Neuronal stem cell (in vitro differentiated cells): ENCODE measurements around the gene FAM241B.
A peak's percentile ranks its signal among the peaks of the same experiment; 100 is the strongest.

Experiments used
- DNase-seq: peaks from one replicate; pipeline ENCODE4 v3.0.0-alpha.2; 2013; ENCODE audit warnings: low spot score
- H2AFZ ChIP-seq: one replicate; pipeline ENCODE4 v1.6.1; 2013; ENCODE audit warnings: mild to moderate bottlenecking, low read length, inconsistent platforms
- H2AK5ac ChIP-seq: 2 replicates; pipeline ENCODE4 v1.6.1; 2013; ENCODE audit warnings: low read depth, mild to moderate bottlenecking, inconsistent platforms, low read length, moderate library complexity, mixed read lengths
- H2BK120ac ChIP-seq: 2 replicates; pipeline ENCODE4 v1.6.1; 2013; ENCODE audit warnings: low read depth, mild to moderate bottlenecking, inconsistent platforms, low read length, moderate library complexity, mixed read lengths
- H2BK12ac ChIP-seq: one replicate; pipeline ENCODE4 v1.6.1; 2013; ENCODE audit warnings: low read length, inconsistent platforms
- H2BK15ac ChIP-seq: 2 replicates; pipeline ENCODE4 v1.6.1; 2013; ENCODE audit warnings: mild to moderate bottlenecking, low read length, inconsistent platforms, mixed read lengths
- H2BK5ac ChIP-seq: one replicate; pipeline ENCODE4 v1.6.1; 2013; ENCODE audit warnings: inconsistent platforms, mild to moderate bottlenecking, low read length, moderate library complexity
- H3K14ac ChIP-seq: one replicate; pipeline ENCODE4 v1.6.1; 2013; ENCODE audit warnings: low read length, inconsistent platforms
- H3K18ac ChIP-seq: 2 replicates; pipeline ENCODE4 v1.6.1; 2013; ENCODE audit warnings: low read length, inconsistent platforms
- H3K23ac ChIP-seq: 2 replicates; pipeline ENCODE4 v1.6.1; 2013; ENCODE audit warnings: low read depth, mild to moderate bottlenecking, mixed read lengths, low read length, inconsistent platforms; ENCODE audit not compliant: poor library complexity
- H3K27ac ChIP-seq: replicated peaks from 3 replicates; pipeline ENCODE4 v1.5.1; 2013; ENCODE audit warnings: low read length, inconsistent platforms
- H3K27me3 ChIP-seq, 3 experiments: 2 replicates each; pipeline ENCODE4 v1.6.1; 2013; ENCODE audit warnings: low read length in 3 of 3, mild to moderate bottlenecking in 2 of 3, inconsistent platforms in 1 of 3, low read depth in 1 of 3, mixed read lengths in 1 of 3, moderate library complexity in 1 of 3; ENCODE audit not compliant: control insufficient read depth in 3 of 3, insufficient read depth in 3 of 3
- H3K36me3 ChIP-seq, 2 donors: replicated peaks in 1 of 2; 2 replicates each; pipeline ENCODE4 v1.6.1; 2013; ENCODE audit warnings: low read length in 2 of 2; ENCODE audit not compliant: control insufficient read depth in 2 of 2, insufficient read depth in 2 of 2
- H3K4ac ChIP-seq: 2 replicates; pipeline ENCODE4 v1.6.1; 2013; ENCODE audit warnings: inconsistent platforms, mild to moderate bottlenecking, low read length, moderate library complexity
- H3K4me1 ChIP-seq, 2 donors: 1 replicate in 1 of 2; 2 replicates in 1 of 2; pipeline ENCODE4 v1.6.1; 2013; ENCODE audit warnings: low read length in 2 of 2, low read depth in 1 of 2; ENCODE audit not compliant: control insufficient read depth in 2 of 2, insufficient read depth in 1 of 2
- H3K4me2 ChIP-seq: one replicate; pipeline ENCODE4 v1.6.1; 2013; ENCODE audit warnings: mild to moderate bottlenecking, low read length, inconsistent platforms; ENCODE audit not compliant: insufficient read depth, poor library complexity, severe bottlenecking
- H3K4me3 ChIP-seq, 2 donors: 2 replicates each; pipeline ENCODE4 v1.5.1; 2013; ENCODE audit warnings: low read length in 2 of 2, mild to moderate bottlenecking in 2 of 2, inconsistent platforms in 1 of 2, moderate library complexity in 1 of 2
- H3K79me1 ChIP-seq: one replicate; pipeline ENCODE4 v1.6.1; 2013; ENCODE audit warnings: low read depth, mild to moderate bottlenecking, inconsistent platforms, low read length, moderate library complexity
- H3K9ac ChIP-seq: one replicate; pipeline ENCODE4 v1.6.1; 2013; ENCODE audit warnings: mild to moderate bottlenecking, low read depth, low read length, inconsistent platforms; ENCODE audit not compliant: poor library complexity
- H3K9me3 ChIP-seq, 2 donors: replicated peaks in 1 of 2; 2 replicates each; pipeline versions ENCODE3 to v1.6.1; 2013; ENCODE audit warnings: low read length in 2 of 2, mild to moderate bottlenecking in 2 of 2, inconsistent platforms in 1 of 2, low read depth in 1 of 2, mixed read lengths in 1 of 2, moderate library complexity in 1 of 2; ENCODE audit not compliant: control insufficient read depth in 2 of 2, insufficient read depth in 1 of 2
- H4K8ac ChIP-seq: one replicate; pipeline ENCODE4 v1.6.1; 2013; ENCODE audit warnings: low read depth, mild to moderate bottlenecking, inconsistent platforms, low read length, moderate library complexity
- H4K91ac ChIP-seq: one replicate; pipeline ENCODE4 v1.6.1; 2013; ENCODE audit warnings: low read length, low read depth, mild to moderate bottlenecking, inconsistent platforms; ENCODE audit not compliant: poor library complexity
- WGBS, 2 donors: extraction: QIAGEN DNeasy Blood & Tissue Kit; methylation state at CpG; one replicate each; pipeline ENCODE4 v1.1.7; 2013; ENCODE audit warnings: missing lambda C conversion rate in 2 of 2, mixed read lengths in 1 of 2; ENCODE audit not compliant: insufficient read length in 2 of 2, insufficient replicate concordance in 1 of 2; ENCODE audit errors: extremely low coverage in 2 of 2; 5-methylcytosine and 5-hydroxymethylcytosine counted together

The FAM241B gene

GRCh38 chr10:69649786-69650550 lies 19.9 kb downstream of the FAM241B start:
- Histone ChIP-seq H4K8ac (no peak overlapping the region), H2AFZ (no peak overlapping the region), H3K9ac (no peak overlapping the region), H3K79me1 (no peaks in the 10 kb centered on the region), H3K18ac (peak overlapping the region; percentile 2), H4K91ac (no peak overlapping the region), H3K27me3 (peaks cover 0 to 15% (median 0%) of the 10 kb centered on the region in 3 experiments), H2BK15ac (no peak overlapping the region), H2BK5ac (no peak overlapping the region), H3K14ac (no peak overlapping the region), H3K36me3 (no peaks in the 10 kb centered on the region), H3K4ac (no peak overlapping the region), H2BK12ac (peak overlapping the region; percentile 36), H2BK120ac (no peak overlapping the region), H3K27ac (no peak overlapping the region), H3K9me3 (no peaks in the 10 kb centered on the region), H2AK5ac (no peak overlapping the region), H3K23ac (no peak overlapping the region), H3K4me2 (no peak overlapping the region), H3K4me1 (peaks cover 12 to 40% of the 10 kb centered on the region in 2 donors), H3K4me3 (no peak overlapping the region)
- WGBS, 2 donors = no CpG with 5 or more reads among the region's 9 CpGs
- DNase-seq = no peak

DNA sequence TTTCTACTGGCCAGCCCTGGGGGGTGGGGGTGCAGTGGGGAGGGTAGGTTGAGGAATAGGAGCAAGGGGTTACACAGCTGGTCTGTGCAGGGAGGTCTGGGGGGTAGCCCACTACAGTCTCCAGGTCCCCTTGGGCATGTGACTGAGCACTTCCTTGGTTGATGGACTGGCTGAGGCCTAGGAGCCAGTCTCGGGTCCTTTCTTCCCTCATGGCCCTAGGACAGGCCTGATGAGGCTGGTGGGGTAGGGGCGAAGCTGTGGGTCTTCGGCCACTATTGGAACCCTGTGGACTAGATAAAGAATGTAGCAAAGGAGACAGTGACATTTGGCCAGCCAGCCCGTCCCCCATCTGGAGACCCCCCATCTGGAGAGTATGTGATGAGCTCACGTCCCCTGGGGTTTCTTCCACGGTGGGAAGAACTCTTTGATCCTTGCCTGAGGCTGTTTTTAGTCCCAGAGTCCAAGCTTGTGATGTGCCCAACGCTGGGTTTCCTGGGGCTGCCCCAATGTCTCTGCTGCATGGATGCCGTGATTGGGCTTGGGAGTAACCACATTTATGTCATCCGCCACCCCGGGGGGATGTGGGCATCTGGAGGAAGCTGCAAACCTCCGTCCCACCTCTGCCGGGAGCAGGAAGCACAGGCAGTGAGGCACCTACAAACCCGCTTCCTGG lies 20.7 kb downstream of the FAM241B start:
- no peak overlapping the region for H2BK15ac ChIP-seq
- no peak overlapping the region for H3K14ac ChIP-seq
- no peak overlapping the region for H4K8ac ChIP-seq
- no peak overlapping the region for H3K27ac ChIP-seq
- no peak overlapping the region for H2BK5ac ChIP-seq
- peaks cover 0 to 15% (median 0%) of the 10 kb centered on the region in 3 experiments for H3K27me3 ChIP-seq
- no peaks in the 10 kb centered on the region for H3K36me3 ChIP-seq
- H3K9ac ChIP-seq = no peak overlapping the region
- H2AFZ ChIP-seq = no peak overlapping the region
- WGBS, 2 donors = no CpG with 5 or more reads among the region's 13 CpGs
- no peak overlapping the region for H3K4me2 ChIP-seq
- H3K18ac ChIP-seq = no peak overlapping the region
- H3K79me1 ChIP-seq = no peaks in the 10 kb centered on the region
- DNase-seq = no peak
- peak overlapping the region; percentile 80 for H2AK5ac ChIP-seq
- no peak overlapping the region for H2BK12ac ChIP-seq
- no peak overlapping the region for H3K4me3 ChIP-seq
- no peak overlapping the region for H3K4ac ChIP-seq
- H2BK120ac ChIP-seq = no peak overlapping the region
- H3K23ac ChIP-seq = no peak overlapping the region
- peaks cover 11 to 32% of the 10 kb centered on the region in 2 donors for H3K4me1 ChIP-seq
- H3K9me3 ChIP-seq = no peaks in the 10 kb centered on the region
- H4K91ac ChIP-seq = no peak overlapping the region

GRCh38 chr10:69651362-69651761 lies 21.3 kb downstream of the FAM241B start:
- no peak overlapping the region for H2BK5ac ChIP-seq
- H3K4me1 ChIP-seq = peaks cover 15 to 32% of the 10 kb centered on the region in 2 donors
- no peak overlapping the region for H2BK15ac ChIP-seq
- H3K23ac ChIP-seq = no peak overlapping the region
- no peak overlapping the region for H2BK120ac ChIP-seq
- no peak overlapping the region for H3K27ac ChIP-seq
- no peaks in the 10 kb centered on the region for H3K36me3 ChIP-seq
- DNase-seq = no peak
- H3K4me2 ChIP-seq = no peak overlapping the region
- no peaks in the 10 kb centered on the region for H3K79me1 ChIP-seq
- H3K14ac ChIP-seq = no peak overlapping the region
- H3K9ac ChIP-seq = no peak overlapping the region
- no peaks in the 10 kb centered on the region for H3K9me3 ChIP-seq
- WGBS, 2 donors = no CpG with 5 or more reads among the region's 9 CpGs
- no peak overlapping the region for H2BK12ac ChIP-seq
- H3K4ac ChIP-seq = no peak overlapping the region
- H2AFZ ChIP-seq = no peak overlapping the region
- H2AK5ac ChIP-seq = peak overlapping the region; percentile 80
- no peak overlapping the region for H4K91ac ChIP-seq
- peak overlapping the region; percentile 13 for H3K18ac ChIP-seq
- no peak overlapping the region for H3K4me3 ChIP-seq
- no peak overlapping the region for H4K8ac ChIP-seq
- H3K27me3 ChIP-seq = peaks cover 0 to 15% (median 0%) of the 10 kb centered on the region in 3 experiments
